ENCODE data around the gene CENPB. TPM values are rescaled to one million over a fixed set of nuclear protein-coding genes. Genes with fewer than 3 reads are reported as not detected.
"Not testable (repeated sequence)": the region's sequence is repeated elsewhere in the genome, so short reads cannot be mapped to it uniquely, and the experiment has no call there.

CENPB gene
- total RNA-seq (2014; rRNA removed) = 163 and 173 TPM in 2 replicates
- 105 TPM for polyA plus RNA-seq (2012)

DNA sequence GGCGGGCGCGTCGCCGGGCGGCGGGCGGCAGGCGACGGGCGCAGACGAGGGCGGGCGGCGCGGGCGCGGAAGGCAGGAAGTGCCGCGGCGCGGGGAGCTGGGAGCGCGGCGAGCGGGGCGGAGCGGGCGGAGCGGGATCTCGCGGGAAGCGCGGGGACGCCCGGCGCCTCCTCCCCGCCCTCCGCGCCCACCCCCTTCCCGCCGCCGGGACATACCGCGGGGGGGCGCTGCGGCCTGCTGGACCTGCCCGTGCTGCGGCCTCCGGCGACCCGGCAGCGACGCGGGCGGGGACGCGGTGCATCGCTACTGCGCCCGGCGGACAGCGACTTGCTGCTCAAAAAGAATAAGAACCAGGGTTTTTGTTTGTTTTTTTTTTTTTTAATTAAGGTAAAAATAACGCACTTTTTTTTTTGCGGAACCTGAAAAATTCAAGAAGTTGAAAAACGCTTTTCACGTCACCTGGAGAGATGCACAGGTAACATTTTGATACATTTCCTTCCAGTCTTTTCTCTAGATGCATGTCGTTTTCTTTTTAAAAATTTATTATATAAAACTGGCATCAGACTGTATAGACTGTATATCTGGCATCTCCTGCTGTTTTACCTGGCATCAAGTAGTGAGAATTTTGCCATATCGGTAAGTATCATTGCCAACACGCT, at the start of gene CENPB:
Gene CENPB (minus strand): TSS at position 76 of the 659 bp plus-strand sequence. CDS start 257 bp downstream, outside the sequence.
- peak; percentile 81 for DNase-seq (ENCODE audit: low read depth)

GRCh38 chr20:3836132-3836531, 49.6 kb upstream of the CENPB start:
- DNase-seq (ENCODE audit: low read depth) = no peak

- DNase-seq (ENCODE audit: low read depth) = not testable (repeated sequence)
Measured at GRCh38 chr20:3829891-3830290, 43.4 kb upstream of the CENPB start.

- peak; percentile 41 for DNase-seq (ENCODE audit: low read depth)
Measured at GRCh38 chr20:3828798-3829197, 42.3 kb upstream of the CENPB start.

- no peak for DNase-seq (ENCODE audit: low read depth)
Measured at GRCh38 chr20:3826420-3826819, 39.9 kb upstream of the CENPB start.

GRCh38 chr20:3825526-3825925, 39.0 kb upstream of the CENPB start:
- no peak for DNase-seq (ENCODE audit: low read depth)

GRCh38 chr20:3823881-3824280, 37.3 kb upstream of the CENPB start:
- DNase-seq (ENCODE audit: low read depth) = no peak

GRCh38 chr20:3821996-3822395, 35.5 kb upstream of the CENPB start:
- no peak for DNase-seq (ENCODE audit: low read depth)

DNA sequence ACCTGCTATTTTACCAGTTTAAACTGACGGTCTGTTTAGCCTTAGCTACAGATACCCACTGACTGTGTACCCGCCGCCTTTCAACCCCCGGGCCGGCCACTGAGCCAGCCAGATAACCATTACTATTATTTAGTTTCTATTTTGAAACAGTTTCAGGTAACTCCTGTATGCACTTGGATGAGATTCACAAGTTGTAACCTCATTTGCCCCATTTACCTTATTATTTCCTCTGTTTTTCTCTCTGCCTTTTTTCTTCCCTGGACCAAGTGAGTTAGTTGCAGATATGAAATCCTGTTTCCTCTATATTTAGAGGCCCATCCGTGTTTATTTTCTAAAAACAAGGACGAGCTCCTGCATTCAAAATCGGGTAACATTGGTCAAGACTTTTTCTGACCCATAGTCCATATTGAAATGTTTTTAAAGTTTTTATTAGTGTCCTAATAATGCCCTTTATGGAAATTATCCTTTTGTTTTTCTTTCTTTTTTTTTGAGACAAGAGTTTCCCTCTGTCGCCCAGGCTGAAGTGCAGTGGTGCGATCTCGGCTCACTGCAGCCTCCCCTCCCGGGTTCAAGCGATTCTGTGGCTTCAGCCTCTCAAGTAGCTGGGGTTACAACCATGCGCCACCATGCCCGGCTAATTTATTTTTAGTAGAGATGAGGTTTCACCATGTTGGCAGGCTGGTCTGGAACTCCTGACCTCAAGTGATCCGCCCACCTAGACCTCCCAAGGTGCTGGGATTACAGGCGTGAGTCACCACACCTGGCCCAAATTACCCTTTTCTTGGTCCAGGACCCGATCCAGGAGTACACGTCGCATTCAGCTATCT, 34.6 kb upstream of the CENPB start:
- no peak for DNase-seq (ENCODE audit: low read depth)

DNA sequence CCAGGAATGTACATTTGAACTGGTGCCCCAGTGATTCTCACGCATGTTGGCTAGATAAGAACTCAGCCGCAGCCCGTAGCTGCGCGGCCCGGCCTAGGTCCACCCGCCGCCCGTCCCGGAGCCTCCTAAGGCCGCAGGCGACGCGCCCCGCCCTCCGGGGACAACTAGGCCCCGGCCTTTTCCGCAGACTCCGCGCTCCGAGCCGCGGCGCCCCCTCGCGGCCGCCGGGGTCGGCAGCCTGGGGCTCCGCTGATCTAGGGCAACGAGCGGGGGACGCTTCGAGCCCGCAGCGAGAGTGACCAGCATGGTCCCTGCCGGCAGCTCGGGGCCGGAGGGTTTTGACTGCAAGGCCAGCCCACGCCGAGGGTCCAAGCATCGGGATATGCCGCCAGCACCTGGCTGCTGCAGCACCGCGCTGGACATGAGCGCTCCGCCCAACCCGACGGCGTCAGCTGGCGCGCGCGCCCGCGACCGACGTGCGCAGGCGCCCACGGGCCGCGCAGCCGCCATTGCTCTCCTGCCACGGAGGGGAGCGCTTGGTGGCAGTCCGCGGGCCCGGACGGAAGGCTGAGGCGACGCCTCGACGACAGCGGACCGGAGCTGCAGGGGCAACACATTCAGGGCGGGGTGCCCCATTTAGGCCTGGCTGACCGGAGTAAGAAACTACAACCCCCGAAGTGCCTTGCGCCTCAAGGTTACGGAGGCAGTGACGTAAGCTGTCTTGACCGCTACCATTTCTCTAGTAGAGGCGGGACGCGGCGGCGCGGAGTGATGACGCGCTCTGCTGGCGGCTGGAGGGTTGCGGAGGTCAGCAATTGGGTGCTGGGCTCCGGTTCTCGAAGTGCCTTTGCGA, 33.7 kb upstream of the CENPB start, which contains the start of gene AP5S1:
Gene AP5S1 (plus strand): TSS at position 500 of the 853 bp plus-strand sequence. CDS start 1,571 bp downstream, outside the sequence.
- peak; percentile 95 for DNase-seq (ENCODE audit: low read depth)

GRCh38 chr20:3819411-3820047, 33.0 kb upstream of the CENPB start:
- no peak for DNase-seq (ENCODE audit: low read depth)

GRCh38 chr20:3818155-3819151, 31.9 kb upstream of the CENPB start:
- peak; percentile 93 for DNase-seq (ENCODE audit: low read depth)

DNA sequence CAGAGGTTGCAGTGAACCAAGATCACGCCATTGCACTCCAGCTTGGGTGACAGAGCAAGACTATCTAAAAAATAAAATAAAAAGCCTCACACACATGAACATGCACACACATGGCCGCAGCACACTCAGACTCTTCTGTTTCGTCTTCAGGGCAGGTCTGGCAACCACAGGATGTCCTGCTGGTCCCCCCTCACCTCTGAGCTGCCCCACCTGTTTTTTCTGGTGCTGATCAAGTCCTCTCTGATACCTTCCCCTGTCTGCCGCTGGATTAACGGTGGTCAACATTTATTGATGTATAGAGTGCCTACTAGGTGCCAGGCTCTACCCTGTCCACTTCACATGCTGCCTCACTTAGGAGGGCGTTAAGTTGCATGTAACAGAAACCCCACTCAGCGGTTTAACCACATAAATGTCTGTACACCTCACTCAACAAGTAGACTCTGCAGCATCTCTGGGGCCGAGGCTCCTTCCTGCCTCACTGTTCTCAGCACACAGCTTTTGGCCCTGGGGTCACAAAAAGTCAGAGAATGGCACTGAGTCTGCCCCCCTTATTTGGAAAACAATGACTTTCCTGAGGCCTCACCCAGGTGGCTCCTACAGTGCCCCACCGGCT, 29.3 kb upstream of the CENPB start:
- no peak for DNase-seq (ENCODE audit: low read depth)

DNA sequence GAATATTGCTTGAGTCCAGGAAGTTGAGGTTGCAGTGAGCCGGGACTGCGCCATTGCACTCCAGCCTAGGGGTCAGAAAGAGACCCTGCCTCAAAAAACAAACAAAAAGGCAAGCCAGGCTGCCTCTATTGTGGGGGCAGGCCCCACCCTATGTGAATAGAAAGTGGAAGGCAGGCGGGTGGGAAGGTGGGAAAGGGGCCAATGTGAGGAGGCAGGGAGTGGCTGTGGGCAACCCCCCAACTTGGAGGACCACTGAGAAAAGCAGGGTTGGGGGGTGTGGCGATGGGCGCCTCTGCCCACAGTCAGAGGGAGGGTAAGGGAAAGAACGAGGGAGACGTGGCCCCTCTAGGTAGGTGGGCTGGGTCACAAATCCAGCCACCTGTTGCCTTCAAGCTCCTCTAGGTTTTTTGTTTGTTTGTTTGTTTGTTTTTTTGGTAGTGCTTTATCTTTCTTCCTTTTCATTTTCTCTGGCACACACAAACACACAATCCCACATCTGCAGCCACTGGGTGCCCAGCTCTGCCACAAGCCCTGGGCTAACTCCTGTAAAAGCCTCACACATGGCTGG, 28.5 kb upstream of the CENPB start:
- DNase-seq (ENCODE audit: low read depth) = no peak

DNA sequence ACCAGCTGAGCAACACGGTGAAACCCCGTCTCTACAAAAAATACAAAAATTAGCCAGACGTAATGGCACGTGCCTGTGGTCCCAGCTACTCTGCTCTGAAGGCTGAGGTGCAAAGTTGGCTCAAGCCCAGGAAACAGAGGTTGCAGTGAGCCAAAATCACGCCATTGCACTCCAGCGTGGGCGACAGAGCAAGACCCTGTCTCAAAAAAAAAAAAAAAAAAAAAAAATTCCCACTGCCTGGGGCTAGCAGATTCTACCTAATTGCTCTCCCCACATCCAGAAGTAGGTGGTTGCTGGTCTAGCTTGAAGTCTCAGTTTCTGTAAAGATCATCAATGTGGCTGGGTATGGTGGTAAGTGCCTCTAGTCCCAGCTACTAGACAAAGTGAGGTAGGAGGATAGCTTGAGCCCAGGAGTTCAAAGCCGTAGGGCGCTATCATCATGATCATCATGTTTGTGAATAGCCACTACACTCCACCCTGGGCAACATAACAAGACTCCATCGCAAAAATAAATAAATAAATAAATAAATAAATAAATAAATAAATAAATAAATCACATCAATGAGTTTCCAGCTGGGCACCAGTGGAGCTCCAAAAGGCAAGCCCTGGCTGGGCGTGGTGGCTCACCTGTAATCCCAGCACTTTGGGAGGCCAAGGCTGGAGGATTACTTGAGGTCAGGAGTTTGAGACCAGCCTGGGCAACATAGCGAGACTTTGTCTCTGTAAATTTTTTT, 27.5 kb upstream of the CENPB start:
- no peak for DNase-seq (ENCODE audit: low read depth)

GRCh38 chr20:3812975-3813847, 26.7 kb upstream of the CENPB start:
- DNase-seq (ENCODE audit: low read depth) = no peak

DNA sequence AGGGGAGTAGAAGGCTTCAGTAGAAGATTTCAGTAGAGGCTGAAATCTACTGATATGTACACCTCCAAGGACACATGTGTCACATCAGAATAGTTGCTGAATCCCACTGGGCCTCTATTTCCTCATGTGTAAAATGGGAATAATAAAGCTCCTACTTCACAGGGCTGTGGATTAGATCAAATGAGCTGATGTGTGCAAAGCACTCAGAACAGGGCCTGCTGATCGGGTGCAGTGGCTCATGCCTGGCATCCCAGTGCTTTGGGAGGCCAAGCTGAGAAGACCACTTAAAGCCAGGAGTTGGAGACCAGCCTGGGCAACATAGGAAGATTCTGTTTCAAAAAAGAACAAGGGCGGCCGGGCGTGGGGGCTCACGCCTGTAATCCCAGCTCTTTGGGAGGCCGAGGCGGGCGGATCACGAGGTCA, 25.7 kb upstream of the CENPB start:
- DNase-seq (ENCODE audit: low read depth) = no peak
